ENCODE data around the gene GALNT13. TPM values are rescaled to one million over a fixed set of nuclear protein-coding genes. Genes with fewer than 3 reads are reported as not detected.

The GALNT13 gene
- total RNA-seq, 1 donor from 2014 or later: not detected

DNA sequence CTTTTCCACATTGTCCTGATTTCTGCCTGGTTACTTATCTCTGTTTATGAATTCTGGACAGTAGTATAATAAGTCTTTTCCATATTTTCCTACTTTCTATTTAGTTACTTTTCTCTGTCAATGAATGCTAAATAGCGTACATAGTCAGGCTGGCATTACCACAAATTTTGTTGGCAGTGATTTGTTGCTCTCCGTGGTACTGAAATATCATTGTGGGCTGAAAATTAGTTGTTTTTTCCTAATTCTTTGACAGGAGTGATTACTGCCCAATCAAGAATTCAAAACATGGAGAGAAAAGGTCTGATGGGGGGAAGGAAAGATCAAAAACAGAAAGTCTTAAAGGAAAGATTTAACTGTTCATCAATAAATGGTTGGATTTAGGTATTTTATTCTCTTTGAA is 7.7 kb upstream of the GALNT13 start:
- CTCF ChIA-PET: no interaction called here
- Mint-ChIP-seq H3K27ac (no peak overlapping the region), H3K9me3 (no peaks in the 10 kb centered on the region), H3K27me3 (no peaks in the 10 kb centered on the region), H3K36me3 (ENCODE audit: low read depth) (no peaks in the 10 kb centered on the region), H3K4me1 (no peaks in the 10 kb centered on the region), H3K4me3 (no peak overlapping the region)
- TF ChIP-seq, protein P1, sequence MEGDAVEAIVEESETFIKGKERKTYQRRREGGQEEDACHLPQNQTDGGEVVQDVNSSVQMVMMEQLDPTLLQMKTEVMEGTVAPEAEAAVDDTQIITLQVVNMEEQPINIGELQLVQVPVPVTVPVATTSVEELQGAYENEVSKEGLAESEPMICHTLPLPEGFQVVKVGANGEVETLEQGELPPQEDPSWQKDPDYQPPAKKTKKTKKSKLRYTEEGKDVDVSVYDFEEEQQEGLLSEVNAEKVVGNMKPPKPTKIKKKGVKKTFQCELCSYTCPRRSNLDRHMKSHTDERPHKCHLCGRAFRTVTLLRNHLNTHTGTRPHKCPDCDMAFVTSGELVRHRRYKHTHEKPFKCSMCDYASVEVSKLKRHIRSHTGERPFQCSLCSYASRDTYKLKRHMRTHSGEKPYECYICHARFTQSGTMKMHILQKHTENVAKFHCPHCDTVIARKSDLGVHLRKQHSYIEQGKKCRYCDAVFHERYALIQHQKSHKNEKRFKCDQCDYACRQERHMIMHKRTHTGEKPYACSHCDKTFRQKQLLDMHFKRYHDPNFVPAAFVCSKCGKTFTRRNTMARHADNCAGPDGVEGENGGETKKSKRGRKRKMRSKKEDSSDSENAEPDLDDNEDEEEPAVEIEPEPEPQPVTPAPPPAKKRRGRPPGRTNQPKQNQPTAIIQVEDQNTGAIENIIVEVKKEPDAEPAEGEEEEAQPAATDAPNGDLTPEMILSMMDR (IDR thresholded peaks at IDR 0.05): no peak
- DNase-seq: no peak
- POLR2A ChIA-PET: no interaction called here
- intact Hi-C loops (cut with micrococcal nuclease): no loop called here
- no peak for ATAC-seq (ENCODE audit: low read depth)

DNA sequence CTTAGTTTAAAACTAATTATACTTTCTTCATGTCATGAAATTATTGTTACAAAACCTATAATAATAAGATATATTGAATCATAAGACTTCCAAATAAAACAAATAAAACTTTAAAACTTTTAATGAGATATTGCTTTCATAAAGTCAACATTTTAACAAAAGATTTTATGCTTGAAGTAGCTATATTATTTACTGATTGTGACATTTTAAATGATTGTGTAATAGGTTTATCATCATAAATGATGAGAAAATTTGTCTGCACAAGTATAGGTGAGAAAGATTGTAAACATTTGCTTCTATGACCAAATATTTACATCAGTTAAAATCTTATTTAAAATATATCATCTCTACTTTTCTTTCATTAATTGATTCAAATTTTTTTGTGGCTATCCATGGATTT is 5.1 kb upstream of the GALNT13 start:
- H3K27ac Mint-ChIP-seq: no peak overlapping the region
- peaks cover 7% of the 10 kb centered on the region for H3K27me3 Mint-ChIP-seq
- no peaks in the 10 kb centered on the region for H3K36me3 Mint-ChIP-seq (ENCODE audit: low read depth)
- DNase-seq (no peak), ATAC-seq (ENCODE audit: low read depth) (no peak)
- TF ChIP-seq, protein P1 (IDR thresholded peaks at IDR 0.05): no peak
- H3K4me1 Mint-ChIP-seq: no peaks in the 10 kb centered on the region
- ChIA-PET POLR2A (no interaction called here), CTCF (no interaction called here)
- no peak overlapping the region for H3K4me3 Mint-ChIP-seq
- intact Hi-C loops (cut with micrococcal nuclease): no loop called here
- no peaks in the 10 kb centered on the region for H3K9me3 Mint-ChIP-seq

DNA sequence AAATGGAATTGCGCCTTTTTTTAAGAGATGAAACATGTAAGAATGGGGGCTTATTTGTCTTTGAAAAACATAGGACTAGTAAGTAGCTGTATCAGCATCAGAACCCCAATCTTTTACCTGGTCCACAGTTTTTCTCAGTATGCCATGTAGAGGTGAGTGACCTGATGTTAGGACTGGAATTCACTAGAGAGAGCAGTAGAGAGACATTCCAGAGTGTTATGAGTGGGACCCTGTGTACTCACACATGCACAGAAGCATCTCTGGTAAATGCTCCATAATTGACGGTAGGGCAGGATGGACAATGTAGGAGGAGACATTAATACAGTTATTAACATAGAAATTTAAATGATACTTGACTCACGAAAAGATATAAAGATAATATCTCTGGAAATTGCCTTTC is 1.4 kb upstream of the GALNT13 start:
- POLR2A ChIA-PET: no interaction called here
- CTCF ChIA-PET: no interaction called here
- peaks cover 3% of the 10 kb centered on the region for H3K4me1 Mint-ChIP-seq
- intact Hi-C loops (cut with micrococcal nuclease): no loop called here
- TF ChIP-seq, protein P1 (IDR thresholded peaks at IDR 0.05): no peak
- ATAC-seq (ENCODE audit: low read depth) (no peak), DNase-seq (no peak)
- H3K4me3 Mint-ChIP-seq: no peak overlapping the region
- H3K36me3 Mint-ChIP-seq (ENCODE audit: low read depth): no peaks in the 10 kb centered on the region
- H3K27me3 Mint-ChIP-seq: peaks cover 22% of the 10 kb centered on the region
- H3K9me3 Mint-ChIP-seq: no peaks in the 10 kb centered on the region
- H3K27ac Mint-ChIP-seq: no peak overlapping the region

DNA sequence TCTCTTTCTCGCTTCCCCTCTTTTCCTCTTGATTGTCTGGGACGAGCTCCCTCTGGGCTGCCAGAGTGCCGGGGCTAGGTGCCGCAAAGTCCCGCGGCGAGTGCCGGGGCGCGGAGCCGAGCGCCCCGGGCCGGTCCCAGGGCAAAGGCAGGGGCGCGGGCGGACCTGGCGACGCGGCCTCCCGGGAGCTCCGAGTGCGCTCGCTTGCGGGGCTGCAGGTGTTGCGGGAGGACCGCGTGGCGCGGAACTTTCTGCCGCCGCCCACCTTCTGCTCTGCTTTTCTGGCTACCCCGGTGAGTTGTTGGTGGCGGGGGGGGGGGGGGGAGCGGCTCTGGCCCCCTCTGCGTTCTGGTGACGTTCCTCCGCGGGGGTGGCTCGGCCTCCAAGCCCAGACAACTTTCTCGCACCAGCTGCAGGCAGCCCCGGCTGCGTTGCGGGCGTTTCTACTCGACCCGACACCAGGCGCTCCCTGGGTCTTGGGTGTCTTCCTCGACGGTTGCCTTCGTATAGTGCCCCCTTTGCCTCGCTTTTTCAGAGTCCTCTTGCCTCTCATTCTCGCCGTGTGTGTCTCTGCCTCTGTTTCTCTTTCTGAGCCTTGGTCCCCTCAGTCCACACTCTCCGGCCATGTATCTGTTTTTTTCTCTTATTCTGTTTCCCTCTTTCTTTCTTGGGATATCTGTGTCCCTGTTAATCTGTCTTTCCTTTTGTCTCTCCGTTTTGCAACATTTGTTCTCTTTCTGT is 759 bp downstream of the GALNT13 start:
- Mint-ChIP-seq H3K4me1 (peaks cover 3% of the 10 kb centered on the region), H3K9me3 (no peaks in the 10 kb centered on the region), H3K27ac (no peak overlapping the region), H3K27me3 (peaks cover 22% of the 10 kb centered on the region), H3K4me3 (no peak overlapping the region), H3K36me3 (ENCODE audit: low read depth) (no peaks in the 10 kb centered on the region)
- intact Hi-C loops (cut with micrococcal nuclease): no loop called here
- ATAC-seq (ENCODE audit: low read depth) (no peak), DNase-seq (no peak)
- ChIA-PET POLR2A (no interaction called here), CTCF (no interaction called here)
- TF ChIP-seq, protein P1 (IDR thresholded peaks at IDR 0.05): no peak

DNA sequence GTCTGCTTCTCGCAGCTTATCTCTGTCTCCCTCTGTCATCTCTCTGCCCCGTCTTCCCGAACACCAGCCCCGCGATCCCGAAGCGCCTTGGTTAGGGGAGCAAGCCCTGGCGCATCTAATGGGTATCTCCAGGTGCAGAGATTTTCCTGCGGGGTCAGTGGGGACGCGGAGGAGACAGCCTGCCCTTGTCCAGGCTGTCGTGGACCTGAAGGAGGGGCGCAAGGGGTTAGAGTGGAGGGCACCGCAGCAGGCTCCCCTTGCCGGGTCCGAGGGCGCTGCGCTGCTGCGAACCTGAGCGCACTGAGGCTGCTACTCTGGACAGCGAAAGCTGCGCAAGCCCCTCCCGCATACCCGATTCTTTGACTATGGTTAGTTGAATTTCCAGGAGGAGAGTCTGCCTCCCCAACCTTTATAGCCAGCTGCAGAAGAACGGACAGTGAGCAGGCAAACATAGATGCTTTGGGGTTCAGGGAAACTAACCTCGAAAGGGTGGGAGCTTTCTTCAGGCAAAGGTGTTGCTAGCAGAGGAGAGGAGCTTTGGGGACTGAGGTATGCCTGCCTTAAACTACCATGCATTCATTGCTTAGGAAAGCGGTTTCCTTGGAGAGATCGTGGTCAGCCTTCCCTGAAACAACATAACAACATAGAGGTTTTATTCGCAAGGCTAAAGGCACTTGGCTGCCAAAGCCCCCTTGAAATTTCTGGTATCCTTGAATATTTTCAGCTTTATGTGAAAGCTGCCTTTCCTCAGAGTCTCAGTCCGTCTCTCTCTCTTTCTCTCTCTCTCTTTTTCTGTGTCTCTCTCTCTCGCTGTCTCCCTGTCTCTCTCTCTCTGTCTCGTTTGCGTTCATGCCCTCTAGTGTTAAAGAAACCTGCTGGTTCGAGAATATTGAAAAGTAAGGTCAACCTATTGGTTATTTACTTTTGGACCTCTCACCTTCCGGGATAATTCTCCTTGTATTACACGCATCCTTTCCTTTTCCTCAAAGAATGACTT is 1.6 kb downstream of the GALNT13 start:
- Mint-ChIP-seq H3K9me3 (no peaks in the 10 kb centered on the region), H3K36me3 (ENCODE audit: low read depth) (no peaks in the 10 kb centered on the region), H3K27me3 (peaks cover 22% of the 10 kb centered on the region), H3K27ac (no peak overlapping the region), H3K4me1 (peaks cover 3% of the 10 kb centered on the region), H3K4me3 (no peak overlapping the region)
- intact Hi-C loops (cut with micrococcal nuclease): no loop called here
- TF ChIP-seq, protein P1 (IDR thresholded peaks at IDR 0.05): no peak
- ATAC-seq (ENCODE audit: low read depth) (no peak), DNase-seq (no peak)
- ChIA-PET POLR2A (no interaction called here), CTCF (no interaction called here)

Measured in activated B cell treated with CpG ODN at 0.5 μM for 24 hours (primary cell).